Measurements from ENCODE around the gene NOL4L. TPM values are rescaled to one million over a fixed set of nuclear protein-coding genes. Genes with fewer than 3 reads are reported as not detected.

The NOL4L gene
- total RNA-seq, 1 experiment from 2014 or later = 7.5 TPM

- no peak for DNase-seq (ENCODE audit: extremely low read depth, low read depth)
Observed at GRCh38 chr20:32543570-32544259, 41.4 kb downstream of the NOL4L start.

GRCh38 chr20:32542259-32542615 lies 42.9 kb downstream of the NOL4L start:
- DNase-seq (ENCODE audit: extremely low read depth, low read depth) = no peak

DNA sequence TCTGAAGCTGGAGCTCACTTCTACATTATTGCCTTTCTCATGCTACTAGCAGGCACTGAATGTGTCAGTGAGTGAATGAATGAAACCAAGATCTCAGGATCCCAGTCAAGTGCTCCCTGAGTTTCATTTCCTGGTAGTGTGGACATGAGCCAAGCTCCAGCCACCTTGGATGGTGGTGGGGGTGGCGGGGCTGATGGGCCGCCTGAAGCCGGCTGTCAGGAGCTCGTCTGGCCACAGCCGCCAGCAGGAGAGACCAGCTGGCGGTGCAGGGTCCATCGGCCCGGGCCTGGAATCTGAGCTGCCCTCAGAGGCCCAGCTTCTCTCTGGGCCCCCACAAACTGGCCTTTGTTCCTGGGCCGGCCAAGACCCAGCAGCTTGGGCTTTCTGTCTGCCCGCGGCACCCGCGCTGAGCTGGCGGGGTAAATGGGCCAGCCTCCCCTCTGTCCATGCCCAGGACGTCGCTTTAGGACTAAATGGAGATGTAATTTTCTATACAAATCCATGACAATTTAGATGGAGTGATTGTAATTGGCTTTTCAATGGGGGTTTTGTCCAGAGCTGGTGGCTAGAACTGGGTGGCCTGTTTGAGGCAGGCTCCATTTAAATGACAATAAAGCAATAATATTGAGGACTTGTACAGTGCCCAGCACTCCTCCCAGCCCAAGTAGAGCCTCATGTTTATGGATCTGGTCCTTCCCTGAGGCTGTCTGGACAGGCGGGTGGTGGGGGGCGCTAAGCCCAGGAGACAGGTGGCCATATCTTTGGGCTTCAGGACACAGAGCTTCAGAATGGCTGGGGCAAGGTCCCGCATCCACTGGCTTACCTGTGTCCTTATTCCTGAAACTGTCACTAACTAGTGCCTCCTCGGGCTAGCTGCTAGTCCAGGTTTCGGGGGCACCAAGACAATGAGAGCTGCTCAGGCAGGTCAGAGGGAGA lies 43.5 kb downstream of the NOL4L start:
- no peak for DNase-seq (ENCODE audit: extremely low read depth, low read depth)

DNA sequence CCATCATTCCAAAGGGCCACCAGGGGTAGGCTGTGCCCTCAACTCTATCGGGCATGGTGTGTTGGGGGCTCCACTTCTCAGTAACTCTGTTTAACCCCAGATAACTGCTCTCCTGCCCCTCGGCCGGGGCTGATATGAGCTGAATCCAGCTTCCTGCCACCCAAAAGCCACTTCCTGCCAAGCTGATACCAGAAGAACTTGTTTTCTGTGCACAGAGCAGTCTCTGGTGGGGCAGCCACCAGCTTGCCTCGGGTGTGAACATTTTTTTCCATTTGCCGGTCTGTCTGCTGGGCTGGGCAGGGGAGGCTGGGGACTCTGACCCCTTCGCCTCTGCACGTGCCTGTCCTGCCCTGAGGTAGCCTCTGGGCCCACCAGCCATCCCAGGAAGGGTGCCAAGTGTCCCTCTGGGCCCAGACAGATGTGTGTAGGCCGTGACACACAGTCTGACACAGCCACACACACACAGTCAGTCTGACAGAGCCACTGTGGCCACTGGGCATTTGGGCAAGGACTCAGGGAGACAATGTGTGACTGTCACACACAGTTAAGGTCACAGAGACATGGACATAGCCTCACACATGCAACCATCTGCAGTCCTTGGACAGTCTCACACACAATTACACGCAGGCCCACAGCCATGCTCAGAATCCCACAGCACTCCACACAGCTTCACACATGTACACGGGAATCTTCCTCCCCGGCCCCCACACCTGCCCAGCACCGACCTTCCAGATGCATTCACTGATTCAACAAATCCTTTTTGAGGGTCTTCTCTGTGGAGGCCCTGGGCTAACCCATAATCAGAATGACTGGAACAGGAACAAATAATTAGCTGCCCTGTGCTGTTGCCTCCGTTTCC lies 45.1 kb downstream of the NOL4L start:
- DNase-seq (ENCODE audit: extremely low read depth, low read depth) = no peak

DNA sequence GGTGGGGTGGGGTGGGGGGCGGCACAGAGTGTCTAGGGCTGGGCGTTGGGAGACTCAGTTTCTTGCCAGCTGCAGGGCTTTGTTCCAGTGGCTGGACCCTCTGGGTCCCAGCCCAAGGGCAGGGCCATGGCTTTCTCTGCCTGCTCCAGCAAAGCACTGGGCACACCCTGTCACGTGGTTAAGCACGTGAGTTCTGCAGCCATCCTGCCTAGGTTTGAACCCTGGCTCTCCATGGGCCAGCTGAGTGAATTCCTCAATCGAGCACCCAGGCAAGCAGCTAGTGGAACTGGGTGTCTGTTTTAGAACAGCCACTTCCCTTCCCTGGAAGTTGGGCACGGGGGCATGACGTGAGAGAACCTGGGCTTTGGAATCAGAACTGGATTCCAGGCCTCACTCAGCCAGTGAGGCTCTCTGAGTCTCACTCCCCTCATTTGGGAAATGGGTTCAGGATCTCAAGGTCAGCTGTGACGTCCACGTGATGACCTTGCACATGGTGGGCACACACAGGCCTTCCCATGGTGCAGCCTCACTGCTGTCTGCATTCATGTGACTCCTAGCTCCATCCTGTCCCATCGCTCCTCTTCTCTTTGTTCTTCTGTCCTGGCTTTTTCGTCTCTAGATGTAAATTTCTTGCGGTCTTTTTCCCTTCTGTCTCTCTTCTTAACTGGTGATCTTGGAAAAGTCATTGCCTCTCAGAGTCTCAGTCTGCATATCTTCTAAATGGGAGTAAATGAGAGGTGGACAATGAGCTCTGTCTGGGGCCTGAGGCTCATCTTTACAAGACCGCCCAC lies 45.9 kb downstream of the NOL4L start:
- no peak for DNase-seq (ENCODE audit: extremely low read depth, low read depth)

DNA sequence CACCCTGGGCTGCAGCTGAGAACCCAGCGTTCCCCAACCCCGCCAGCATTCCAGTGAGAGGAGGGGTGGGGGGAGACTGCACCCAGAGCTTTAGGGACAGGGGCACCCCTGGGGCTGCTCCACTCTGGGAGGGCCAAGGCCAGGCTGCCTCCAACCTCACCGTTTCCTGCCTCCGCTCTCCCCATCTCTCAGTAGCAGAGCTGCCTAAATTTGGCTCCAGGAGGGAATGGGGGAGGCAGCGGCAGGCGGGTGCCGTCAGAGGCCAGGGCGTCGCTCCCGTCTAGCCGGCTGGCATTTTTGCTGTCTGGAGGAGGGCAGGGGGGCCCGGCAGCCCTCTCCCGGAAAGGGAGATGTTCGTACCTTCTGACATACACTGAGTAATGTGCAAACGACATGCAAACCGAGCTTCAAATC lies 46.6 kb downstream of the NOL4L start:
- DNase-seq (ENCODE audit: extremely low read depth, low read depth) = no peak

DNA sequence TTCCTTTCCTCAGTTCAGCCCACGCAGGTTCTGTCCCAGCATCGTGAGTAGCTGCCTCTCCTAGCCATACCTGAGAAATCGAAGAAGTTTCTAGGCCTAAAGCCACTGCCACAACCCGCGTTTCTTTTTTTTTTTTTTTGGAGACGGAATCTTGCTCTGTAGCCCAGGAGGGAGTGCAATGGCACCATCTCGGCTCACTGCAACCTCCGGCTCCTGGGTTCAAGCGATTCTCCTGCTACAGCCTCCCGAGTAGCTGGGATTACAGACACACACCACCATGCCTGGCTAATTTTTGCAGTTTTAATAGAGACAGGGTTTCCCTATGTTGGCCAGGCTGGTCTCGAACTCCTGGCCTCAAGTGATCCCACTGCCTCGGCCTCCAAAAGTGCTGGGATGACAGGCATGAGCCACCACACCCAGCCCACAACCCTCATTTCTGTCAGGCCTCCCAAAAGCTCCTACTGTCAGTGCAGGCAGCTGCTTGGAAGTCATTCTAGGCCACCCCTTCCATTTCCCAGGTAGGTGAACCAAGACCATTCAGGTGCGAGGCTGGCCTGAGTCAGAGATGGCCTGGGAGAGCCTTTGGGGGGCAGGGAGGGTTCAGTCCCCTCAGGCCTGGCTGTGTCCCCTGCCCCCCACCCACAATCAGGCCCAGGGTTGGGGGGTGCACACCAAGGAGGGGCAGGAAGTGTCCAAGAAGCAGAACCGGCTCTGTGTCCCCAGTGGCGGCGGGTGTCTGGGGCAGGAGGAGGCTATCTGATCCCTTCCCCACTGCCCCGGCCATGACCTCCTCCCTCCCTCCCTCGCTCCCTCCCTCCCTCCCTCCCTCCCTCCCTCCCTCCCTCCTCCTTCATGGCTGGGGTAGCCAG lies 47.2 kb downstream of the NOL4L start:
- no peak for DNase-seq (ENCODE audit: extremely low read depth, low read depth)

DNA sequence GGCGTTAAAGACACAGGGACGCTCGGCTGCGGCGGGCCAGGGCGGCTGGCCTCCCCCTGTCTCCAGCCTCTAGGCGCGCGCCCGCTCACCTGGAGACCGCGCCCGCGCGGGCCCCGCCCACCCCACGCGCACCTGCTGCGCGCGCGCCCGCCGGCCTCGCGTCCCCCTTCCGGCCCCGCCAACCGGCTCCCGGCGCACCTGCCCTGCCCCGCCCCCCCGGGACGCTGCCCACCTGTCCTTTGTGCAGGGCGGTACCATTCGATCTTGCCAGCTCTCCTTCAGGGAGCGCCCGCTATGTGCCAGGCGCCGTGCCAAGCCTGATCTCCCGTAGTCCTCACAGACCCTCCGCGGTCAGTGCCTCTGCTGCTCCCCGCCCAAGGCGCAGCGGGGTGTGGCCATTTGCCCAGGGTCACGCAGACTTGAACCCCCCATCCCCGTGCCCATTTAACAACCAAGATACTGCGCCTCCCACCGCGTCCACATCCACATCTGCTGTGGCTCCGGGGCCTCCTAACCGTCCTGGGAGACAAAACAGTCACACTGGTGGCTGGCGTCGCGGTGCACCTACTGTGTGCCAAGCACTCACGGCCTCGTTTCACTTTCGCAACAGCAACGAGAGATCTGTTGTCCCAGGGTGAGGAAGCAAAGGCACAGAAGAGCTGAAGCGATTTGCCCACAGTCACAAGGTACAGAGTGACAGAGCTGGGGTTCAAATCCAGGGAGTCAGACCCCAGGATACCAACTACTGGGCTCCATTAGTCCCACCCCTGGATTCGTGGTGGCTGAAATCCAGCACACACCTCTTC lies 48.1 kb downstream of the NOL4L start:
- DNase-seq (ENCODE audit: extremely low read depth, low read depth) = no peak

DNA sequence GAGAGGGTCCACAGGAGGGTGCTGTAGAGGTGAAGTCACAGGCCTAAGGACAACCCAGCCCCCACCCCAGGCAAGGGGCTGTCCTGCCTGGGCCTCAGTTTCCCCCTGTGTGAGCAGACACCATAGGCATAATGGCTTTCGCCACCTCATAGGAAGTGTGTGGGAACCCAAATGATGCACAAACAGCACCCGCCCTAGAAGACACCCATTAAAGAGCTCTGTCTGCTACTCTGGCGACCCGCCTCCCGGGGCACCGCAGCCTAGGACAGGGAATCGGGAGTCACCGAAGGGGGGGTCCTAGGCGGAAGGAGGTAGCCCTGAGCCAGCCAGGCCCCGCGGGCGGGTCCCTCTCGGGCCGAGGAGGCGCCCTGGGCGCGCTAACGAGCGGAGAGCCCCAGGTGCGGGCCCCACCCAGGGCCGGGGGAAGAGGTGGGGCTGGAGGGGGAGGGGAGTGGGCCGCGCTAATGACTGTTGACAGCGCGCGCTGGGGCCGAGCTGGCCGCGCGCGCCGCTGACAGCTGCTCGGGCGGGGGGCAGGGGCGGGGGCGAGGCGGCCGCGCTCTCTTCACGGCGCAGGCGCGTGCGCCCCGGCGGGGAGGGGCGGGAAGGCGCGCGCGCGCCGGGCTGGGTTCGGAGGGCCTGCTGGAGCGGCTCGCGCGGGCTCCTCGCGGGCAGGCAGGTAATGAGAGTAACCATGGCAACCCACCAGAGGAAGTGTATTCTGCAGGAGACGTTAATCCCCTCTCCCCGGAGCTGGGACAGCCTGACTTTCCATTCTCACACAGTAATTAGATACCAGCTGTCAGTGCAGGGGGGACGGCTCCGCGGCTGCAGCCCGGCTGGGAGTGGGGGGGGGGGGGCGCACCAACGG lies 48.9 kb downstream of the NOL4L start:
- DNase-seq (ENCODE audit: extremely low read depth, low read depth) = peak; percentile 16

- no peak for DNase-seq (ENCODE audit: extremely low read depth, low read depth)
Observed at GRCh38 chr20:32535316-32535952, 49.7 kb downstream of the NOL4L start.

DNA sequence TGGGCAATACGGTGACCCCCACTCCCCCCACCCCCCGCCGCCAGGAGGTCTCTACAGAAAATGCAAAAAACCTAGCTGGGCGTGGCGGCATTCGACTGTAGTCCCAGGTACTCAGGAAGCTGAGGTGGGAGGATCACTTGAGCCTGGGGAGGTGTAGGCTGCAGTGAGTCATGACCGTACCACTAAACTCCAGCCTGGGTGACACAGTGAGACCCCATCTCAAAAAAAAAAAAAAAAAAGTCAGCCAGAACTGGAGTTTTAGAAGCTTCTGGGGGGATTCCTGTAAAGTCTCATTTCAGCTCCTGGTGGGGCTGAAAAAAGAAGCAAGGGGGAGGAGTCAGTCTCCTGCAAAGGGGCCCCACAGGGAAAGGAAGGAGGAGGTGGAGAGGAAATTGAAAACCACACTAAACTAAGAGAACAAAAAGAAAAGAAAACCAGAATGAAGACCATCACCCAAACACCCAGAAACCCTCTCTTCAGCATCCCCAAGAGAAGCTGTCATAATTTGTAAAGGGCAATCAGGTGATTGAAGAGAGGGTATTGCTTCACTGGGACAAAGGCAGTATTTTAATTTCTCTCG lies 50.4 kb downstream of the NOL4L start:
- no peak for DNase-seq (ENCODE audit: extremely low read depth, low read depth)

DNA sequence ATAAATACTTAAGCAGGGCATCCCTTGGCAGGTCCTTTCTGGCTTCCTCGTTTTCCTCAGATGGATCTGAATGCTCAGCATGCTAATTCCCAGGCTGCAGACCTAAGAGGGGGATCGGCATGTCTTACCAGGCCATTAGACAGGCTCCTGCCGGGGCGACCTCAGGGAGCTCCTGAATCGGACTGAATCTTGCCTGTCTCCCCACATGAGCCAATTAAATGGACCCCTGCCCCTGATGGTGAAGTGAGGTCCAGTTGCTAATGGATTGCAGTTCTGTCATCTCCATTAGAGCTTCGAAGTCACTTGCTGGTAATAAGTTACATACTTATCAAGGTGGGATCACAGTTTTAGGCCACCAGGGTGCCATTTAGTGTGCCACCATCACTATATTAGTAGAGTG lies 51.4 kb downstream of the NOL4L start:
- no peak for DNase-seq (ENCODE audit: extremely low read depth, low read depth)

GRCh38 chr20:32532246-32532645 lies 52.9 kb downstream of the NOL4L start:
- DNase-seq (ENCODE audit: extremely low read depth, low read depth) = no peak

DNA sequence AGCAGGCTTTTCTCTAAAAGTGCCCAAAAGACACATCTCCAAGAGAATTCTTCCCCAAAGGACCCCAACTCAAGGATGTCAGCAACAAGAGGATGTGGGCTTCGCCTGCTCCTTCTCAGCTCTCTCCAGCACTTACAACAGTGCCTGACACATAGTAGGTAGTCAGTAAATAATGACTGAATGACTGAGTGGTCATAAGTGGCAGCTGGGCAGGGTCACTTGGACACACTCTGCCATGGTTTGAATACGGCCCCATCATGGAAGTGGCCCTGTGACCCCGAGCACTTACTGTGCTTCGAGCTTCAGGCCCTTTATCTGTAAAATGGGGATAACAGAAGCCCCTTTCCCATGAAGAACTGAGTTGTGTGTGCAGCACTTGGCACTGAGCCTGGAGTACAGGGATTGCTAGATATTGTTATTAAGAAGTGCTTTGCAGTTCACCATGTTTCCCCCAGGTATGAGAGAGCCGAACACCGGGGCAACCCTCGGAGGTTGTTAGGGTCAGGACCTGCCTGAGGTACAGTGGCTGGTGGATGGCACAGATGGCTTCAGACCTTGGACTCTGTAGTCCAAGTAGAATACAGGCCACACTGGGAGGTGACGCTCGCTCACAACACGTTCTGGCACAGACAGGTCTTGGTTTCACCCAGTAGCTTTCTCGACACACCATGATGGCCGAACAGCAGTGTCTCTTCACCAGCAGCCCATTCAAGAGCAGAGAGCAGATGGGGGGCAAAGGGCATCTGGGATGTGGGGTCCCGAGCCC lies 56.0 kb downstream of the NOL4L start:
- DNase-seq (ENCODE audit: extremely low read depth, low read depth) = no peak

GRCh38 chr20:32528171-32528891 lies 56.8 kb downstream of the NOL4L start:
- no peak for DNase-seq (ENCODE audit: extremely low read depth, low read depth)

Data from NCI-H460 (cell line).